ENCODE measurements around the gene CRYBG1.

CRYBG1 gene

GRCh38 chr6:106509420-106510089 lies 149.0 kb downstream of the CRYBG1 start:
- Histone ChIP-seq H3K9me3 (replicated peaks in 1 of 2; ENCODE audit: control insufficient read depth in 2 of 2, insufficient read depth in 1 of 2, low read depth in 1 of 2, low read length in 2 of 2) (peaks cover 0 to 6% of the 10 kb centered on the region in 2 donors), H3K4me3 (ENCODE audit: low read length in 2 of 2) (no peak overlapping the region), H2AFZ (ENCODE audit: low read length) (peak overlapping the region; percentile 73), H3K27me3 (ENCODE audit: control insufficient read depth in 3 of 3, insufficient read depth in 3 of 3, low read depth in 1 of 3, low read length in 3 of 3) (peaks cover 32 to 88% (median 67%) of the 10 kb centered on the region in 3 experiments), H3K14ac (ENCODE audit: low read length) (no peak overlapping the region), H3K23ac (ENCODE audit: low read depth, low read length, poor library complexity) (no peak overlapping the region), H2BK120ac (ENCODE audit: low read depth, low read length) (no peak overlapping the region), H3K79me1 (ENCODE audit: low read depth, low read length) (no peaks in the 10 kb centered on the region), H3K27ac (replicated peaks; ENCODE audit: low read length) (no peak overlapping the region), H2BK15ac (ENCODE audit: low read length) (no peak overlapping the region), H4K8ac (ENCODE audit: low read depth, low read length) (no peak overlapping the region), H3K36me3 (replicated peaks in 1 of 2; ENCODE audit: control insufficient read depth in 2 of 2, insufficient read depth in 2 of 2, low read length in 2 of 2) (no peaks in the 10 kb centered on the region), H3K4me2 (ENCODE audit: insufficient read depth, low read length, poor library complexity, severe bottlenecking) (peak overlapping the region; percentile 90), H2BK5ac (ENCODE audit: low read length) (no peak overlapping the region), H3K18ac (ENCODE audit: low read length) (no peak overlapping the region), H3K4me1 (ENCODE audit: control insufficient read depth in 2 of 2, insufficient read depth in 1 of 2, low read depth in 1 of 2, low read length in 2 of 2) (peaks cover 0 to 10% of the 10 kb centered on the region in 2 donors), H3K4ac (ENCODE audit: low read length) (no peak overlapping the region), H2AK5ac (ENCODE audit: low read depth, low read length) (no peak overlapping the region), H3K9ac (ENCODE audit: low read depth, low read length, poor library complexity) (no peak overlapping the region), H2BK12ac (ENCODE audit: low read length) (no peak overlapping the region), H4K91ac (ENCODE audit: low read depth, low read length, poor library complexity) (no peak overlapping the region)
- no CpG with 5 or more reads among the region's 25 CpGs for WGBS, 2 donors (ENCODE audit: extremely low coverage in 2 of 2, insufficient read length in 2 of 2, insufficient replicate concordance in 1 of 2)
- DNase-seq (ENCODE audit: low spot score): peak; percentile 14

- Histone ChIP-seq H3K36me3 (replicated peaks in 1 of 2; ENCODE audit: control insufficient read depth in 2 of 2, insufficient read depth in 2 of 2, low read length in 2 of 2) (no peaks in the 10 kb centered on the region), H3K4ac (ENCODE audit: low read length) (no peak overlapping the region), H3K27me3 (ENCODE audit: control insufficient read depth in 3 of 3, insufficient read depth in 3 of 3, low read depth in 1 of 3, low read length in 3 of 3) (peaks cover 32 to 93% (median 67%) of the 10 kb centered on the region in 3 experiments), H2AFZ (ENCODE audit: low read length) (peak overlapping the region; percentile 73), H3K14ac (ENCODE audit: low read length) (no peak overlapping the region), H2BK12ac (ENCODE audit: low read length) (no peak overlapping the region), H2BK5ac (ENCODE audit: low read length) (no peak overlapping the region), H2AK5ac (ENCODE audit: low read depth, low read length) (no peak overlapping the region), H3K4me2 (ENCODE audit: insufficient read depth, low read length, poor library complexity, severe bottlenecking) (peak overlapping the region; percentile 90), H3K4me1 (ENCODE audit: control insufficient read depth in 2 of 2, insufficient read depth in 1 of 2, low read depth in 1 of 2, low read length in 2 of 2) (peaks cover 0 to 10% of the 10 kb centered on the region in 2 donors), H4K8ac (ENCODE audit: low read depth, low read length) (no peak overlapping the region), H3K79me1 (ENCODE audit: low read depth, low read length) (no peaks in the 10 kb centered on the region), H3K23ac (ENCODE audit: low read depth, low read length, poor library complexity) (peak overlapping the region; percentile 83), H3K9ac (ENCODE audit: low read depth, low read length, poor library complexity) (peak overlapping the region; percentile 16), H3K27ac (replicated peaks; ENCODE audit: low read length) (no peak overlapping the region), H4K91ac (ENCODE audit: low read depth, low read length, poor library complexity) (no peak overlapping the region), H2BK120ac (ENCODE audit: low read depth, low read length) (no peak overlapping the region), H3K9me3 (replicated peaks in 1 of 2; ENCODE audit: control insufficient read depth in 2 of 2, insufficient read depth in 1 of 2, low read depth in 1 of 2, low read length in 2 of 2) (peaks cover 0 to 6% of the 10 kb centered on the region in 2 donors), H3K18ac (ENCODE audit: low read length) (peak overlapping the region; percentile 21), H3K4me3 (ENCODE audit: low read length in 2 of 2) (peak overlapping the region in 1 of 2 donors; percentile 81), H2BK15ac (ENCODE audit: low read length) (no peak overlapping the region)
- WGBS, 2 donors (ENCODE audit: extremely low coverage in 2 of 2, insufficient read length in 2 of 2, insufficient replicate concordance in 1 of 2): no CpG with 5 or more reads among the region's 56 CpGs
- peak; percentile 31 for DNase-seq (ENCODE audit: low spot score)
These were observed 149.8 kb downstream of the CRYBG1 start for GRCh38 chr6:106510090-106510970.

- H2BK5ac ChIP-seq (ENCODE audit: low read length): peak overlapping the region; percentile 0
- peaks cover 0 to 6% of the 10 kb centered on the region in 2 donors for H3K9me3 ChIP-seq (replicated peaks in 1 of 2; ENCODE audit: control insufficient read depth in 2 of 2, insufficient read depth in 1 of 2, low read depth in 1 of 2, low read length in 2 of 2)
- H3K27ac ChIP-seq (replicated peaks; ENCODE audit: low read length): no peak overlapping the region
- H3K27me3 ChIP-seq (ENCODE audit: control insufficient read depth in 3 of 3, insufficient read depth in 3 of 3, low read depth in 1 of 3, low read length in 3 of 3): peaks cover 32 to 89% (median 67%) of the 10 kb centered on the region in 3 experiments
- H3K9ac ChIP-seq (ENCODE audit: low read depth, low read length, poor library complexity): peak overlapping the region; percentile 2
- H3K14ac ChIP-seq (ENCODE audit: low read length): no peak overlapping the region
- no peak overlapping the region for H2BK15ac ChIP-seq (ENCODE audit: low read length)
- H4K8ac ChIP-seq (ENCODE audit: low read depth, low read length): no peak overlapping the region
- peak overlapping the region; percentile 73 for H3K18ac ChIP-seq (ENCODE audit: low read length)
- H3K4me2 ChIP-seq (ENCODE audit: insufficient read depth, low read length, poor library complexity, severe bottlenecking): peak overlapping the region; percentile 57
- no peak overlapping the region for H3K4me3 ChIP-seq (ENCODE audit: low read length in 2 of 2)
- no peaks in the 10 kb centered on the region for H3K36me3 ChIP-seq (replicated peaks in 1 of 2; ENCODE audit: control insufficient read depth in 2 of 2, insufficient read depth in 2 of 2, low read length in 2 of 2)
- no peak overlapping the region for H3K4ac ChIP-seq (ENCODE audit: low read length)
- no peak overlapping the region for H4K91ac ChIP-seq (ENCODE audit: low read depth, low read length, poor library complexity)
- H2BK120ac ChIP-seq (ENCODE audit: low read depth, low read length): no peak overlapping the region
- peaks cover 0 to 10% of the 10 kb centered on the region in 2 donors for H3K4me1 ChIP-seq (ENCODE audit: control insufficient read depth in 2 of 2, insufficient read depth in 1 of 2, low read depth in 1 of 2, low read length in 2 of 2)
- no peak overlapping the region for H2BK12ac ChIP-seq (ENCODE audit: low read length)
- peak overlapping the region; percentile 89 for H2AFZ ChIP-seq (ENCODE audit: low read length)
- H3K79me1 ChIP-seq (ENCODE audit: low read depth, low read length): no peaks in the 10 kb centered on the region
- no peak overlapping the region for H3K23ac ChIP-seq (ENCODE audit: low read depth, low read length, poor library complexity)
- peak overlapping the region; percentile 5 for H2AK5ac ChIP-seq (ENCODE audit: low read depth, low read length)
- no CpG with 5 or more reads among the region's 29 CpGs for WGBS, 2 donors (ENCODE audit: extremely low coverage in 2 of 2, insufficient read length in 2 of 2, insufficient replicate concordance in 1 of 2)
- peak; percentile 26 for DNase-seq (ENCODE audit: low spot score)
These were observed 151.0 kb downstream of the CRYBG1 start for GRCh38 chr6:106511288-106512047.

All from neuronal stem cell (in vitro differentiated cells).